ENCODE data around the gene MBNL1.
"Not testable (repeated sequence)": the region's sequence is repeated elsewhere in the genome, so short reads cannot be mapped to it uniquely, and the experiment has no call there.

The MBNL1 gene

DNA sequence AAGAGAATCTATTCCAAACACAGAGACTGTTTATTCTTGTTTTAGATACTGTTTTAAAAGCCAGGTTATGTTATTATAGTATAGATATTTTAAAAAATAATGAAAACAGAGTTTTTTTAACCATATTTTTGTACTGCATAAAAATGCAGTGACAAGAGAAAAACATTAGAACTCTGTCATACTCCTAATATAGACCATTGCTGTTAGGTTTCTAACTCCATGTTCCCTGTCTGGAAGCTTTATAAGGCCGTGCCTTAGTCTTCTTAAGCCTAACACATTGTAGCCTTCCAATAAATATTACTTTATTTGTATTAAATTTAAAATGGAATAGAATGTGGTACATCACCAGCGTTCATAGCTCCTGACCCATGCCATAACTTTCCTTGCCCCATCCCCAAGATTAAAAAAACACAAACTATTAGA is 53.2 kb downstream of the MBNL1 start:
- DNase-seq, result no peak

DNA sequence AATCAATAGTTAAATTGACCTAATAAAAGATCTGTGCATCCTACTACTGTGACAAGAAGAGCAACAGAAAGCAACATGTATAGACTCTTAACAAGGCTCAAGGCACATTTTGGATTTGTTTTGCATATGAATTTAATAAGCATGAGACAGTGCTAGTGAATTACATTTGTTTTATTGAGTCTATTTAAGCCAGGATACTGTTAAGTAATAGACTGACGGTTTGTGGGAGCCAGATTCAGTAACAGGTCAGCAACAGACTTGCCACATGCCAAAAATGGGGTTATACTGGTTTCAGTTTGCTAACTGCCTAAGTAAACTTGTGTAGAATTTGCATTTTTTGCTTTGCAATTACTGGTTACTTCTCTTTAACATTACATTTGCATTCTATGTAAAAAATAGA is 54.0 kb downstream of the MBNL1 start:
- no peak for DNase-seq

- no peak for DNase-seq
These were observed 55.1 kb downstream of the MBNL1 start for GRCh38 chr3:152323834-152324233.

- no peak for DNase-seq
These were observed 56.4 kb downstream of the MBNL1 start for GRCh38 chr3:152325136-152325535.

DNA sequence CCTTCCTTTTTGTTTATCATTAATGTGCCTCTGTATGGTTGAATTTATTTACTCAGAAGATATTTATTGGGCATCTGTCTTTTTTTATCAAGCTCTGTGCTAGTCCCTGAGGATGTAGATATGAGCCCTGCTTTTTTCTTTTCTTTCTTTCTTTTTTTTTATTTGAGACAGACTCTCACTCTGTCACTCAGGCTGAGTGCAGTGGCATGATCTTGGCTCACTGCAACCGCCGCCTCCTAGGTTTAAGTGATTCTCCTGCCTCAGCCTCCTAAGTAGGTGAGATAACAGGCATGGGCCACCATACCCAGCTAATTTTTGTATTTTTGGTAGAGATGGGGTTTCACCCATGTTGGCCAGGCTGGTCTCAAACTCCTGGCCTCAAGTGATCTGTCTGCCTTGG is 58.5 kb downstream of the MBNL1 start:
- no peak for DNase-seq

GRCh38 chr3:152328841-152329240 is 60.1 kb downstream of the MBNL1 start:
- DNase-seq, result no peak

DNA sequence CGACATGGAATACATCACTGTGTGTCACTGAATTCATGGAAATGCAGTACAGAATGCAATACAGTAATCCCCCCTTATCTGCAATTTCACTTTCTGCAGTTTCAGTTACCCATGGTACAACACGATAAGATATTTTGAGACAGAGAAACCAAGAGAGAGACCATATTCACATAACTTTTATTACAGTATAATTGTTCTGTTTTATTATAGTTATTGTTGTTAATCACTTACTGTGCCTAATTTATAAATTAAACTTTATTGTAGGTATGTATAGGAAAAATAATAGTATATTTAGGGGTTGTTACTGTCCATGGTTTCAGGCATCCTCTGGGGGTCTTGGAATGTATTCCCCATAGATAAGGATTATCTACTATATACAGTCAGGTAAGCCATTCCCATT is 61.8 kb downstream of the MBNL1 start:
- DNase-seq, result no peak

DNA sequence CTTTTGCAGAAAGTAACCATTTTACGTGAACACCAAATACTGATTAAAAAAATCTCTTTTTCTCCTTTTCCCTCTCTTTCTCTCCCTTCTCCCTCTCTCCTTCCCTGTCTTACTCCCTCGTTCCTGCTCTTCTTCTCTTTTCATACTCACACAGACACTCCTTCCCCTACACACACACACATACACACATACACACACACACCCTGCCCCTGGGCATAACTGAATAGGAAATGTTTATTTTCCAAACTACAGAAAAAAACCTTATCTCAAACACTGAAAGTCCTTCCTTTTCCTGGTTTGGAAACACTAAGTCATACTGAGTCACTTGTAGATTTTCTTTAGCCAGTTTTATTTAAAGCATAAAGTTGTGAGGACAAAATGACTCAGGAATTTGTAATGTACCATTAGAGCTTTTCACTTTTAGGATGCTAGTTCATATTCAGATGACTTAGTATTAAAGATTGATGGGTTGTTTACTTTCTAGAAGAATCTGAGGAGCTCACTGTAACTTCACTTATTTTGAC is 62.4 kb downstream of the MBNL1 start:
- DNase-seq, result no peak

DNA sequence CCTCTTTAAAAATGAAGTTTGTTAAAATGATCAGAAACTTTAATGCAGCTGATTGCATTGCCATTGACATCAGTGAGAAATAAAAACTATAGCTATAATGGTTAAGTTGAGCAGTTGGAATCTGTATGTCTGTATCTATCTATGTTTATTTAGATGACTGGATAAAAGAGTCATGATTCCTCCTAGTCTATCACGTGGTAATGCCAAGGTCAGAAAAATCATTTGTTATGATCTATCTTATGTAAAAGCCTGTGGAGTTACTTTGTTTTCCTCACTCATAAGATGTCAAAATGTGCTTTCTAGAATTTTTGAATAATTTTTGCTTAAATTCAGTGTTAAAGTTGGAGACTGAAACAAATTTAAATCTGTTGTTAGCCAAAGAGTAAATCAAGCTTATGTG is 63.3 kb downstream of the MBNL1 start:
- DNase-seq, result no peak

- DNase-seq, result no peak
These were observed 65.2 kb downstream of the MBNL1 start for GRCh38 chr3:152333928-152334327.

DNA sequence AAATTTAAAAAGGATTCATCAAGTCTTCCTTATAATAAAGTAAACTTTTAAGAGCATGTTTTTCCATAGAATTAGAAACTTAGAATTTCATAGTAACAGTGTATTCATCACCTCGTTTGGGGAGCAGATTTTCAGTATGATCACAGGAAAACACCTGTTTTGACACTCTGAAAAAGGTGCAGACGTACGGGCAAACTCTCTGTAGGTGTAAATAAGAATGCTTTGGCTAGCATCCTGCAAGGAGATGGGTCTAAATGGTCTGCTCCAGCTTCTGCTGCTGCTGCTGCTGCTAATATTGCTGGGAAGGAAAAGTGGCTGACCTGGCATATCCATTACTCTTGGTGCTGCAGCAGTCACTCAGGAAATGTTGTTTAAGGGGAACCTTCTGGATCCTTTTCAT is 66.0 kb downstream of the MBNL1 start:
- DNase-seq, result no peak

- DNase-seq, result no peak
These were observed 66.5 kb downstream of the MBNL1 start for GRCh38 chr3:152335273-152335672.

GRCh38 chr3:152337337-152337736 is 68.6 kb downstream of the MBNL1 start:
- DNase-seq, result not testable (repeated sequence)

- DNase-seq, result no peak
These were observed 69.5 kb downstream of the MBNL1 start for GRCh38 chr3:152338159-152338720.

- DNase-seq, result no peak
These were observed 71.3 kb downstream of the MBNL1 start for GRCh38 chr3:152339881-152340505.

- no peak for DNase-seq
These were observed 76.5 kb downstream of the MBNL1 start for GRCh38 chr3:152345233-152345632.

GRCh38 chr3:152346058-152346457 is 77.3 kb downstream of the MBNL1 start:
- no peak for DNase-seq

- no peak for DNase-seq
These were observed 78.0 kb downstream of the MBNL1 start for GRCh38 chr3:152346740-152347139.

- no peak for DNase-seq
These were observed 79.9 kb downstream of the MBNL1 start for GRCh38 chr3:152348436-152349177.

GRCh38 chr3:152349392-152349791 is 80.7 kb downstream of the MBNL1 start:
- DNase-seq, result no peak

GRCh38 chr3:152350139-152350538 is 81.4 kb downstream of the MBNL1 start:
- DNase-seq, result no peak

DNA sequence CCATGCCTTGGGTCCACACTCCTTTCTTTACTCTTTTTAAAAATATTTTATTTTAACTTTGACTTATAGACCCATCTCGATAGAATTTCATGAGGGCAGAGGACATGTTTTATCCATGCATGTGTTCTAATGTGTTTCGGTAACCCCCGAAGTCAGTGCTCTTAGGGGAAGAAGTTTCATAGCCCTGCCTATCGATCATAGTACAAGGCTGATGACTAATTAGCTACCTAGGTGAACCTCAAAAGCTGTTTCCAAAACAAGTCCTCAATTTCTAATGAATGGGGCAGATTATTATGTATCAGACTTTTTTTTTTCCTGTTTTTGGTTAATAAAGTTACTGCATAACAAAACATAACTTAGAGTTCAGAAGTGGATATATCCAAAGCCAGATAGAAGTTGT is 82.0 kb downstream of the MBNL1 start:
- DNase-seq, result no peak

GRCh38 chr3:152352554-152352953 is 83.8 kb downstream of the MBNL1 start:
- no peak for DNase-seq

- DNase-seq, result no peak
These were observed 84.8 kb downstream of the MBNL1 start for GRCh38 chr3:152353578-152353977.

Data from NCI-H2029 (cell line).